NT2/D1 (cell line): Measurements from ENCODE around the gene TTLL12.

Experiments
- SUZ12 ChIP-seq: IDR thresholded peaks from 2 replicates; pipeline ENCODE4 v1.6.1; 2011; ENCODE audit not compliant: insufficient read length, insufficient read depth; ENCODE audit errors: extremely low read depth
- YY1 ChIP-seq: IDR thresholded peaks from 2 replicates; pipeline ENCODE4 v1.6.1; 2011; ENCODE audit not compliant: insufficient read length, insufficient read depth

DNA sequence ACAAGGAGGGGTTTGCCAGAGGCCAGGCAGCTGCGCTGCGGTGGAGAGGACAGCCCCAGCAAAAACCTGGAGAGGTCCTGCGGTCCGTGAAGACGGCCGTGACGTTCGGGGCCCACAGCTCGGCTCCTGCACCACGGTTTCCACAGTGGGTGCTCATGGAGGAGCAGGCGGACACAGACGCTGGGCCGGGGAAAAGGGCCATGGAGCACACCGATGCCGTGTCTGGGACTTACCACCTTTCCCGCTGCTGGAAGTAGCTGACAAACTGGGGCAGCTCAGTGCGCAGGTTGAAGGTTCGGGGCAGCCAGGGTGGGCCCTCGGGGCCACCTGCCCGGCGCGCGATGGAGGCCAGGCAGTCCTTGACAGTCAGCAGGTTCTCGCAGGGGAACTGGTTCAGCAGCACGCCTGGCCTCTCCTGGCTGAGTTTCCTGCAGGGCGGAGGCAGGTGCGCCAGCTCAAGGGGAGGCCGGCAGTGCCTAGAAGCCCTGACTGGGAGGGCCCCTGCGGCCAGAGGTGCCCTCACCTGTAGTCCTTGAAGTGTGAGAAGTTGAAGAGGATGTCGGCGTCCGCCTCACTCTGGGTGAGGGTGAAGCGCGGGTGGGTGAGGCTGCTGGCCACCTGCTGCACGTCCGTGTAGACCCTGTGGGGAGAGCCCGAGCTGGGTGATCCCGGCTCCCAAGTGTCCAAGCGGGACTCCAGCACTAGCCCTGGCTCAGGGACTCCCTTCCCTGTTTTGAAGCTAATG, 12.8 kb downstream of the TTLL12 start:
- TF ChIP-seq SUZ12, result no peak
- TF ChIP-seq YY1, result no peak
